HepG2 (cell line): ENCODE results near the gene SMARCC1. TPM values are rescaled to one million over a fixed set of nuclear protein-coding genes. Genes with fewer than 3 reads are reported as not detected.

ENCODE experiments used
- ATAC-seq: fragments of 200-7000 bp; cut with Tn5 transposase; 3 replicates; pipeline ENCODE4 v1.9.1; 2020; ENCODE audit warnings: mild to moderate bottlenecking, moderate library complexity
- BruUV-seq: library from RNA; stranded (reverse); fragments of 400-500 nt; replicated peaks from 2 replicates; lab custom pipeline; 2021; lab: Mats Ljungman, UMichigan
- CTCF ChIA-PET: fragments of 300-600 bp; formaldehyde crosslinking; extraction: SDS; loops from one replicate; lab custom pipeline; 2021; ENCODE audit warnings: low total read pairs, inconsistent platforms, low intra/inter-chr PET ratio; lab: Yijun Ruan, JAX
- POLR2A ChIA-PET: fragments of 350-600 bp; sonication (Branson Sonifier 250); formaldehyde crosslinking; loops from one replicate; lab custom pipeline; 2020; ENCODE audit warnings: antibody characterized with exemption, inconsistent platforms; lab: Yijun Ruan, JAX
- DNase-seq: peaks from one replicate; pipeline ENCODE4 v3.0.0-alpha.2; 2015; ENCODE audit warnings: low spot score
- FAIRE-seq: peaks from 3 replicates; lab custom pipeline; 2011; peaks lifted over from hg19 to GRCh38; lab: Jason Lieb, UNC
- H2AFZ ChIP-seq: one replicate; pipeline ENCODE4 v1.6.1; 2011; ENCODE audit warnings: low read length, inconsistent platforms
- H3K27ac ChIP-seq: fragments of 300-600 bp; 3 replicates; pipeline ENCODE4 v1.8.0; 2011; ENCODE audit warnings: mixed run types, mild to moderate bottlenecking, mixed read lengths, low read length, inconsistent platforms; ENCODE audit not compliant: insufficient read depth; ENCODE audit errors: extremely low read length
- H3K27me3 ChIP-seq, 2 experiments: fragments of 200-600 bp in 1 of 2; 2 replicates in 1 of 2; 3 replicates in 1 of 2; pipeline versions ENCODE4 v1.6.0 to v1.8.0; 2011; ENCODE audit warnings: low read length in 2 of 2, mild to moderate bottlenecking in 2 of 2, moderate library complexity in 2 of 2, inconsistent platforms in 1 of 2; ENCODE audit not compliant: insufficient read depth in 2 of 2, control insufficient read depth in 1 of 2
- H3K36me3 ChIP-seq, 2 experiments: fragments of 200-600 bp in 1 of 2; replicated peaks in 1 of 2; 2 replicates in 1 of 2; 3 replicates in 1 of 2; pipeline versions ENCODE4 v1.5.1 to v1.8.0; 2011; ENCODE audit warnings: low read length in 2 of 2, inconsistent platforms in 1 of 2; ENCODE audit not compliant: insufficient read depth in 2 of 2, control insufficient read depth in 1 of 2
- H3K4me1 ChIP-seq: 2 replicates; pipeline ENCODE4 v1.5.1; 2012; ENCODE audit warnings: low read length, inconsistent platforms; ENCODE audit not compliant: insufficient read depth
- H3K4me2 ChIP-seq: 2 replicates; pipeline ENCODE4 v1.6.0; 2011; ENCODE audit warnings: low read depth, low read length, inconsistent platforms
- H3K4me3 ChIP-seq, 3 experiments: fragments of 200-600 bp in 1 of 3; sonication (generic), shearing (Covaris generic) in 1 of 3; replicated peaks in 1 of 3; 2 replicates each; pipeline ENCODE4 v1.5.1; 2011 to 2016; ENCODE audit warnings: low read length in 3 of 3, inconsistent platforms in 2 of 3, low read depth in 2 of 3, mild to moderate bottlenecking in 2 of 3, control low read depth in 1 of 3, mixed read lengths in 1 of 3; ENCODE audit not compliant: insufficient read depth in 1 of 3
- H3K79me2 ChIP-seq: one replicate; pipeline ENCODE4 v1.6.1; 2011; ENCODE audit warnings: low read length, inconsistent platforms; ENCODE audit not compliant: insufficient read depth
- H3K9ac ChIP-seq: 2 replicates; pipeline ENCODE4 v1.6.0; 2011; ENCODE audit warnings: mild to moderate bottlenecking, low read depth, low read length, inconsistent platforms; ENCODE audit not compliant: insufficient read depth
- H3K9me3 ChIP-seq: 2 replicates; pipeline ENCODE4 v1.5.1; 2012; ENCODE audit warnings: mild to moderate bottlenecking, low read length
- H4K20me1 ChIP-seq: 2 replicates; pipeline ENCODE4 v1.6.0; 2011; ENCODE audit warnings: inconsistent platforms, mild to moderate bottlenecking, low read length, moderate library complexity; ENCODE audit not compliant: insufficient read depth
- AFF4 ChIP-seq: sonication (generic); formaldehyde crosslinking; IDR thresholded peaks from 2 replicates; pipeline ENCODE4 v1.4.0; 2020; ENCODE audit warnings: missing genetic modification reagents
- PHF8 ChIP-seq: sonication (generic); formaldehyde crosslinking; IDR thresholded peaks from 2 replicates; pipeline ENCODE4 v1.5.0; 2020; ENCODE audit warnings: missing genetic modification reagents
- ZNF546 ChIP-seq: sonication (generic); formaldehyde crosslinking; conservative IDR thresholded peaks from 2 replicates; pipeline ENCODE4 v1.8.1; 2023; ENCODE audit warnings: mild to moderate bottlenecking, missing genetic modification reagents
- ZNF609 ChIP-seq: sonication (generic); formaldehyde crosslinking; IDR thresholded peaks from 2 replicates; pipeline ENCODE4 v1.4.0; 2020; ENCODE audit warnings: mild to moderate bottlenecking, missing genetic modification reagents, borderline replicate concordance
- ZNF713 ChIP-seq: sonication (generic); formaldehyde crosslinking; IDR thresholded peaks from 2 replicates; pipeline ENCODE4 v1.4.0; 2020; ENCODE audit warnings: mild to moderate bottlenecking, missing genetic modification reagents
- WGBS: methylation state at CpG from one replicate; pipeline ENCODE4 v1.1.6; 2017; ENCODE audit warnings: low lambda C conversion rate; 5-methylcytosine and 5-hydroxymethylcytosine counted together
- in situ Hi-C: cut with HindIII; loops from 2 replicates; pipeline ENCODE4 v1.10.0; 2017; ENCODE audit warnings: low pct_unique_long_range_greater_than_20kb; ENCODE audit not compliant: extremely low pct_ligation_motif_present
- intact Hi-C: fragments of 100-400 bp; cut with micrococcal nuclease; formaldehyde crosslinking; loops from one replicate; pipeline ENCODE4 v1.10.0; 2022; ENCODE audit not compliant: unreplicated experiment
- polyA plus RNA-seq, 8 experiments: library from polyadenylated mRNA; depleted of rRNA in 3 of 8; stranded (reverse) in 7 of 8; unstranded in 1 of 8; fragments of >200 nt; fragmentation: Illumina TruSeq in 4 of 8; extraction: Trizol in 4 of 8; gene quantifications; 2 replicates each; pipeline versions ENCODE4 v1.2.1 to v1.2.3, GENCODE V29; 2011 to 2016; ENCODE audit warnings: low read depth in 4 of 8, missing spikeins in 1 of 8, mixed read lengths in 1 of 8; ENCODE audit not compliant: insufficient read depth in 1 of 8
- total RNA-seq, 5 experiments: library from RNA; depleted of rRNA; stranded (reverse); fragments of >200 nt; fragmentation: Illumina TruSeq; extraction: Trizol; gene quantifications; 2 replicates each; pipeline ENCODE4 v1.2.3, GENCODE V29; 2016; ENCODE audit warnings: low read depth in 1 of 5
- TF ChIP-seq, protein P1 (sequence below): sonication (generic); formaldehyde crosslinking; IDR thresholded peaks from 2 replicates; pipeline ENCODE4 v1.8.1; 2023; ENCODE audit warnings: mild to moderate bottlenecking, inconsistent platforms, moderate library complexity, missing genetic modification reagents, borderline replicate concordance

The SMARCC1 gene
- total and polyA plus RNA-seq, 2 of the 13 experiments (the other 11 are each of a cell fraction or from before 2014, with no cell fraction given) = 47.9 to 58.4 TPM

DNA sequence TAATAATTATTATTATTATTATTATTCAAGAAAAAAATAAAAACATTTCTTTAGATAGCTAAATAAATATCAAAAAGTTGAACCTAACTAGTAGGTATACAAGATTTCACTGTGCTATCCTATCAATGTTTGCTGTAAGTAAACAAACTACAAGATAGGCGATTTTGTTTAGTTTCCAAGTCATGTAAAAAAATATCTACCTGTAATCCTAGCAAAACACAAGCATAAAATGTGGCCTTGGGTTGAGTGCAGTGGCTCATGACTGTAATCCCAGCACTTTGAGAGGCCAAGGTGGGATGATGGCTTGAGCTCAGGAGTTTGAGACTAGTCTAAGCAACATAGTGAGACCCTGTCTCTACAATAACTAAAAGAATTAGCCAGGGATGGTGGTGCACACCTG, 131.4 kb downstream of the SMARCC1 start:
- peaks cover 1 to 60% of the 10 kb centered on the region in 2 experiments; a peak in 4 of 5 replicates for H3K36me3 ChIP-seq

More for the DNA sequence above, 131.4 kb downstream of the SMARCC1 start:
- no peak overlapping the region for H3K27ac ChIP-seq
- H3K4me1 ChIP-seq = peaks cover 10% of the 10 kb centered on the region
- FAIRE-seq (no peak), DNase-seq (no peak), ATAC-seq (no peak)
- H4K20me1 ChIP-seq = no peaks in the 10 kb centered on the region; the same call in none of the 2 replicates
- no peak overlapping the region for H2AFZ ChIP-seq
- ChIA-PET POLR2A (no interaction called here), CTCF (no interaction called here)
- H3K9ac ChIP-seq = no peak overlapping the region
- H3K4me2 ChIP-seq = no peak overlapping the region
- H3K27me3 ChIP-seq = no peaks in the 10 kb centered on the region
- H3K4me3 ChIP-seq = no peak overlapping the region
- 85% methylated on average over 1 of the region's 1 CpG for WGBS
- TF ChIP-seq ZNF713 (CRISPR knock-in tag) = no peak
- TF ChIP-seq ZNF546 (CRISPR knock-in tag) = no peak
- no peak for TF ChIP-seq PHF8 (CRISPR knock-in tag)
- TF ChIP-seq, protein P1, sequence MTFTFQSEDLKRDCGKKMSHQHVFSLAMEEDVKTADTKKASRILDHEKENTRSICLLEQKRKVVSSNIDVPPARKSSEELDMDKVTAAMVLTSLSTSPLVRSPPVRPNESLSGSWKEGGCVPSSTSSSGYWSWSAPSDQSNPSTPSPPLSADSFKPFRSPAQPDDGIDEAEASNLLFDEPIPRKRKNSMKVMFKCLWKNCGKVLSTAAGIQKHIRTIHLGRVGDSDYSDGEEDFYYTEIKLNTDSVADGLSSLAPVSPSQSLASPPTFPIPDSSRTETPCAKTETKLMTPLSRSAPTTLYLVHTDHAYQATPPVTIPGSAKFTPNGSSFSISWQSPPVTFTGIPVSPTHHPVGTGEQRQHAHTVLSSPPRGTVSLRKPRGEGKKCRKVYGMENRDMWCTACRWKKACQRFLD (CRISPR knock-in tag) = no peak
- no peak for TF ChIP-seq ZNF609
- TF ChIP-seq AFF4 (CRISPR knock-in tag) = no peak
- no peaks in the 10 kb centered on the region for H3K9me3 ChIP-seq
- H3K79me2 ChIP-seq = peaks cover 7% of the 10 kb centered on the region
- intact Hi-C loops = no loop called here
- BruUV-seq = no TSS peak
- in situ Hi-C loops = no loop called here
